ENCODE measurements around the gene DLGAP1. TPM values are rescaled to one million over a fixed set of nuclear protein-coding genes. Genes with fewer than 3 reads are reported as not detected.
"Not testable (repeated sequence)": the region's sequence is repeated elsewhere in the genome, so short reads cannot be mapped to it uniquely, and the experiment has no call there.

Gene DLGAP1
- total RNA-seq, 4 donors from 2014 or later, result 2.0 to 4.7 (median 2.1) TPM; not detected in 1

DNA sequence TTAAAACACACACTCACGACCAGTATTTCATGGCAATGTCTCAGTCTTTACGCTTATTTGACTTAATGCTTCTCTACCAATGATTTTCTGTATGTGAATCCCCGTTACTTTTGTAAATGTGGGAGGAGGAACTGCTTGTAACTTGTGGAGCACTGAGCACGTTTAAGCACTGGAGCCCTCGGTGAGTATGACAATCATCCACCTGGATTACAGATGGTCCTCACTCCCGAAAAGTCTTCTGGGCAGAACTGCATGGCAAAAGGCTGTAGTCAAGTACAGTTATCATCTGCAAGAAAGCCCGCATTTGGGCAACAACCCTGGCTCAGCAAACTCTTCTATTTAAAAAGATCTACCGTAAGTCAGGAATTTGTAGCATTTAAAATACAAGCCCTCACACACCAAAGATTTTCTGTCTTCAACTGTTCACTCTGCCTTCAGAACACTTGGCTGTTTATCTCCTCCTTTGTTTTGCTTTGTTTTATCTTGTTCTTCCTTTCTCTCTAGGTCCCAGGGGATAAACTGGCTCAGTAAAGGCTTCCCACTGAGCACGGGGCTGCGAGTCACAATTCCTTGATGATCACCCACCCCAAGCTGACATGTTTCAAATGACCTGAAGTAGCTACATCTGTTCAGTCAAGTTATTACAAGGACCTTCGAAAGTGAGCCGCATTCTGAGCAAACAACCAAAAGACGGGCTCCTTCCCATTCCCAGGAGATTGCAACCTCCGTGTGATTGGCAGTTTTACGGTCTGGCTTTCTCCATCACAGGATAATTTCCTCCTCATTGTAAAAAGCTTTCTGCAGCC lies 102.2 kb downstream of the DLGAP1 start:
- Histone ChIP-seq H3K27me3 (no peaks in the 10 kb centered on the region), H3K4me3 (no peak overlapping the region), H3K36me3 (no peaks in the 10 kb centered on the region), H3K27ac (no peak overlapping the region), H3K9me3 (no peaks in the 10 kb centered on the region), H3K4me1 (peaks cover 11% of the 10 kb centered on the region)
- TF ChIP-seq POLR2AphosphoS5 (IDR thresholded peaks at IDR 0.05), result no peak
- TF ChIP-seq POLR2A (IDR thresholded peaks at IDR 0.05), result no peak
- TF ChIP-seq, protein P1, sequence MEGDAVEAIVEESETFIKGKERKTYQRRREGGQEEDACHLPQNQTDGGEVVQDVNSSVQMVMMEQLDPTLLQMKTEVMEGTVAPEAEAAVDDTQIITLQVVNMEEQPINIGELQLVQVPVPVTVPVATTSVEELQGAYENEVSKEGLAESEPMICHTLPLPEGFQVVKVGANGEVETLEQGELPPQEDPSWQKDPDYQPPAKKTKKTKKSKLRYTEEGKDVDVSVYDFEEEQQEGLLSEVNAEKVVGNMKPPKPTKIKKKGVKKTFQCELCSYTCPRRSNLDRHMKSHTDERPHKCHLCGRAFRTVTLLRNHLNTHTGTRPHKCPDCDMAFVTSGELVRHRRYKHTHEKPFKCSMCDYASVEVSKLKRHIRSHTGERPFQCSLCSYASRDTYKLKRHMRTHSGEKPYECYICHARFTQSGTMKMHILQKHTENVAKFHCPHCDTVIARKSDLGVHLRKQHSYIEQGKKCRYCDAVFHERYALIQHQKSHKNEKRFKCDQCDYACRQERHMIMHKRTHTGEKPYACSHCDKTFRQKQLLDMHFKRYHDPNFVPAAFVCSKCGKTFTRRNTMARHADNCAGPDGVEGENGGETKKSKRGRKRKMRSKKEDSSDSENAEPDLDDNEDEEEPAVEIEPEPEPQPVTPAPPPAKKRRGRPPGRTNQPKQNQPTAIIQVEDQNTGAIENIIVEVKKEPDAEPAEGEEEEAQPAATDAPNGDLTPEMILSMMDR (IDR thresholded peaks at IDR 0.05), result no peak
- no peak for TF ChIP-seq EP300 (IDR thresholded peaks at IDR 0.05)
- no peak for DNase-seq (ENCODE audit: low spot score in 2 of 2)
- WGBS, result 41% methylated on average over 15 of the region's 15 CpGs

DNA sequence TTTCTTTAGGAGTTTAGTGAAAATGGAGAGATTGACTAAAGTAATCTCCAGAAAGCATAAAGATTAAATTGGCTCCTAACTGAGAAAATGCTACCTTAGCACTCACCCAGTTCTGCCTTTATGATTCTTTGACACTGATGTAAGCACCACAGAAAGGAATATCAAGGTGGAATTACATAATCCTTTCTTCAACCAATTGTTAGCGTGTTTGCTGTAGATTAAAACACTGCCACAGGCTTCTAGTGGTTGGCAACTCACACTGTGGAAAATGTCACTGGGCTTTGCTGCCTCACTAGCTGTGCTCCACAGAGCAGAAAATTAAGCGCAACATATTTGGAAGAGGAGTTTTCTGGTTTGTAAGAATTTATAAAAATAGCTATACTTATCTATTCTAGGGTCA lies 104.1 kb downstream of the DLGAP1 start:
- 65% methylated on average over 2 of the region's 2 CpGs for WGBS
- Histone ChIP-seq H3K27ac (no peak overlapping the region), H3K27me3 (no peaks in the 10 kb centered on the region), H3K36me3 (no peaks in the 10 kb centered on the region), H3K9me3 (no peaks in the 10 kb centered on the region), H3K4me1 (peaks cover 11% of the 10 kb centered on the region), H3K4me3 (no peak overlapping the region)
- no peak for TF ChIP-seq EP300 (IDR thresholded peaks at IDR 0.05)
- TF ChIP-seq POLR2A (IDR thresholded peaks at IDR 0.05), result no peak
- TF ChIP-seq POLR2AphosphoS5 (IDR thresholded peaks at IDR 0.05), result no peak
- TF ChIP-seq, protein P1 (IDR thresholded peaks at IDR 0.05), result no peak
- no peak for DNase-seq (ENCODE audit: low spot score in 2 of 2)

DNA sequence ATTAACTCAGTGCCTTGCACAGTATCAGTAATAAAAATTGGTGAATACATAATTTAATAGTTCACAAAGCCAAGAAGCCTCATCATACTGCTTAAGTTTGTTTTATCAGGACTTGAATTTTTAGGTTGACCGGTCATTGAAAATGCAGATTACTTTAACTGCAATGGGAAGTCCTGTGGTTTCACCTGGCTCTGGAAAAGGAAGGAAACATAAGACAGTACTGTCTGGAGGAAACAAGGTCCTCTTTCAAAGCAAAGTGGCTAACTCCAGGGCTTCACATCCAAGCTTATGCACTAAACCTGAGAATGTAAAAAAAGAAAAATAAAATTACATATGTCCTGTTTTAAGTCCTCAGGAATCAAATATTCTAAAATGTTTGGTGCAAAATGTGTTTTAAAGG lies 119.7 kb downstream of the DLGAP1 start:
- H3K4me3 ChIP-seq, result no peak overlapping the region
- H3K36me3 ChIP-seq, result no peaks in the 10 kb centered on the region
- 75% methylated on average over 1 of the region's 1 CpG for whole genome bisulfite sequencing
- TF ChIP-seq POLR2A (IDR thresholded peaks at IDR 0.05), result no peak
- TF ChIP-seq POLR2AphosphoS5 (IDR thresholded peaks at IDR 0.05), result no peak
- no peaks in the 10 kb centered on the region for H3K4me1 ChIP-seq
- no peaks in the 10 kb centered on the region for H3K27me3 ChIP-seq
- DNase-seq (ENCODE audit: low spot score in 2 of 2), result no peak
- H3K27ac ChIP-seq, result no peak overlapping the region
- H3K9me3 ChIP-seq, result no peaks in the 10 kb centered on the region

DNA sequence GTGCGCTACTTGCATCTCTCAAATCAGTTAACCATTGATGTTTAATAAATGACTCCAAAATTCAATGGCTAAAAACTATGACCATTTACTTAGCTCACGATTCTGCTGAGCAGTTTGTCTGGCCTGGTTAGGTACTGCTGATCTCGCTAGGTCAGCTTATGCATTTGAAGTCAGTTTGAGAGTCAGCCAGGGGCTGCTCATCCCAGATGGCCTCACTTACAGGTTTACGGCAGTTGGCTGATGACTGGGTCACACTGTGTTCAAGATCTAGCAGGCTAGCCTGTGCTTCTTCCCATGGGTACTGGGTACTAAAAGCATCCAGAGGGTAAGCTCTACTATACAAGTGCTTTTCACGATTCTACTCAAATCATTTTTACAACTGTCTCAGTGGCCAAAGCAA lies 122.1 kb downstream of the DLGAP1 start:
- no peak overlapping the region for H3K4me3 ChIP-seq
- H3K36me3 ChIP-seq, result no peaks in the 10 kb centered on the region
- no peak for TF ChIP-seq POLR2A (IDR thresholded peaks at IDR 0.05)
- WGBS, result 81% methylated on average over 5 of the region's 5 CpGs
- no peaks in the 10 kb centered on the region for H3K27me3 ChIP-seq
- no peak for DNase-seq (ENCODE audit: low spot score in 2 of 2)
- H3K4me1 ChIP-seq, result no peaks in the 10 kb centered on the region
- H3K9me3 ChIP-seq, result no peaks in the 10 kb centered on the region
- no peak overlapping the region for H3K27ac ChIP-seq

DNA sequence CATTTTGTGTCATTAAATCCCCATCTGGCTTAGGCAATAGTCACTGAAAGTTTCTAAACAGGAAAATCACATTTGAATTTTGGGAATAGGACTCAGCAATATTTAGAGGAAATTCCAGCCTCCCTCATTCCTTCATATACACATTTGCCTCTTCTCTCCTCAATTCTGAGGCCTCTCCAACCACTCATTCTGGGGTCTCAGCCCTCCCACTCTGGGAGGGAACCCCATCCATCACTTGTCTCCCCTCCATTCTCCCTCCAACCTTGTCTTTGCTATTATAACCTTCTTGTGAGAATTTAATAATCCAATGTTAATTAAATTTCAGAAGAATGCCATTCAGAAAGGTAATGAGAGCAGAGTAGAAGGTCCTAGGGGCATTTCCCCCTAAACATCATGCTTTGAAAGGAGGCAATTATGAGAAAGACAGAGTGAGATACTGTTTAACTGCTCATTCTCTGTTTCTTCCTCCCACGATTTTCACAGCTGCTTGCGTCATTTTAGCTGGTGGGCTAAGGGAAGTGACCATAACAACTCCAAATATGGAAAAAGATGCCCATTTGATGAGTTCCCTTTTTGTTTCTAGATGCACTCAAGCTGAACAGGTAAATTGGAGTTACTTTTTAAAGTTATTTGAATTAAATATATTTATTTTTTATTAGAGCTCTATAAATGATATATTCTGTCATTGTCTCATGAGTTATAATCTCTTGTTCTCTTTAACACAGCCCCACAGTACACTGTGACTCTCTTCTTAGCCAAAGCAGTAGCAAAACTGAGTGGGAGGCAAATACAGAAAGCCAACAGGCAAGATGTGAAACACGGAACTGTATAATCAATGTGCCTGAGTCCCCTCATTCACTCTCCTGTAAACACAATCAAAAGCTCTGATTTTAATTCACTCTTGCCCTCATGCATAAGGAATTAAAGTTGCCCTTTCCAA lies 135.1 kb downstream of the DLGAP1 start:
- WGBS, result 60% methylated on average over 3 of the region's 3 CpGs
- H3K9me3 ChIP-seq, result no peaks in the 10 kb centered on the region
- H3K4me3 ChIP-seq, result no peak overlapping the region
- H3K27ac ChIP-seq, result no peak overlapping the region
- H3K36me3 ChIP-seq, result no peaks in the 10 kb centered on the region
- TF ChIP-seq, protein P1 (IDR thresholded peaks at IDR 0.05), result no peak
- no peaks in the 10 kb centered on the region for H3K27me3 ChIP-seq
- no peaks in the 10 kb centered on the region for H3K4me1 ChIP-seq
- DNase-seq (ENCODE audit: low spot score in 2 of 2), result no peak

DNA sequence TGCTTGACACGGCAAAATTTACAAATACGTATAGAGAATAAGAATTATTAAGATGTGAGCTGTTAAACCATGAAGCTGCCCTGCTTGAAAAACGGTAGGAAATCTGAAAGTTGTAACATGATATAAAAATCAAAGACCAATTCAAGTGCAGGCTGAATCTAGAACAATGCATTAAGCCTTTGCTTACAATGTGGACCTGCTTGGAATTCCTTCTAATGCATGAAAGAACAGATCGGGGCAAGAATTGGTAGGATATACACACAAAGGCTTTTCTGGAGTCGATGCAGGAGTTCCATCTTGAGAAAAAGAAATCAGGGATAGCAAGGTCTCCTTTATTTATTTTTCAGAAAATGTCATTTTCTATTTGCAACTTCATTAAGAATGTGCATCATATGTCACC lies 136.8 kb downstream of the DLGAP1 start:
- Histone ChIP-seq H3K4me1 (no peaks in the 10 kb centered on the region), H3K27me3 (no peaks in the 10 kb centered on the region), H3K36me3 (no peaks in the 10 kb centered on the region), H3K9me3 (no peaks in the 10 kb centered on the region), H3K27ac (no peak overlapping the region), H3K4me3 (no peak overlapping the region)
- no peak for TF ChIP-seq EP300 (IDR thresholded peaks at IDR 0.05)
- no peak for TF ChIP-seq POLR2AphosphoS5 (IDR thresholded peaks at IDR 0.05)
- TF ChIP-seq POLR2A (IDR thresholded peaks at IDR 0.05), result no peak
- TF ChIP-seq, protein P1 (IDR thresholded peaks at IDR 0.05), result no peak
- no peak for DNase-seq (ENCODE audit: low spot score in 2 of 2)
- 71% methylated on average over 5 of the region's 5 CpGs for WGBS

DNA sequence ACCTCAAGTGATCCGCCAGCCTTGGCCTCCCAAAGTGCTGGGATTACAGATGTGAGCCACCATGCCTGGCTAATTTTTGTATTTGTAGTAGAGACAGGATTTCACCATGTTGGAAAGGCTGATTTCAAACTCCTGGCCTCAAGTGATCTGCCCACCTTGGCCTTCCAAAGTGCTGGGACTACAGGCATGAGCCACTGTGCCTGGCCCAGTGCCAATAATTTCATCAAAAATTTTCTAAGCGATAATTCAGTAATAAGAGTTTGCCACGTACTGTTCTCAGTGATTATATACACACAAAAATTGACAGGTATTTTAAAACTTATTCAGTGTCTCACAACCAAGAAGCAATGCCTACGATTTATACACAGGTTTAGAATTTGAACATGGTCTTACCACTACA lies 143.2 kb downstream of the DLGAP1 start:
- H3K36me3 ChIP-seq; H3K27ac ChIP-seq; H3K27me3 ChIP-seq; DNase-seq (ENCODE audit: low spot score in 2 of 2); H3K4me3 ChIP-seq; H3K4me1 ChIP-seq; H3K9me3 ChIP-seq: not testable (repeated sequence)
- 92% methylated on average over 4 of the region's 4 CpGs for WGBS
